ENCODE measurements around the gene LILRA6.
"Not testable (repeated sequence)": the region's sequence is repeated elsewhere in the genome, so short reads cannot be mapped to it uniquely, and the experiment has no call there.

The LILRA6 gene

DNA sequence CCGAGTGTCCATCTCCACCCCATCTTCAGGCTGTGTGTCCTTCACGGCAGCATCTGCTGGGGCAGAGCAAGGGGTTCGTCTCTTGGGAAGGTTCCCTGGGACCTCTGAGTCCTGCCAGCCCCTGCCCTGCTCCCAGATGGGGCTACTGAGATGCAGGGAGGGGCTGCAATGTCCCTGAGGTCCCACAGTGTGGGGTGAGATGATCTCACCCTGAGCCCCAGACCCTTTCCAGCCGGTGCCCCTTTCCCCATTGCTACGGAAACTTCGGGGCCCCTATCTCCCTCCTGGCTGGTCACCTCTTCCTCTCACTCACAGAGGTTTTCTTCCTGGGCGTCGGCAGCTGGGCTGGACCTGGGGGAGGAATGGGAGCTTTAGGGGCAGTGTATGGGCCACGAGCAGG lies 33.4 kb upstream of the LILRA6 start:
- no peak for DNase-seq
- Mint-ChIP-seq H3K9me3 (no peaks in the 10 kb centered on the region), H3K36me3 (no peaks in the 10 kb centered on the region), H3K27me3 (peaks cover 54% of the 10 kb centered on the region), H3K4me1 (no peaks in the 10 kb centered on the region), H3K4me3 (no peak overlapping the region), H3K27ac (no peak overlapping the region)
- CTCF ChIA-PET, result no interaction called here

DNA sequence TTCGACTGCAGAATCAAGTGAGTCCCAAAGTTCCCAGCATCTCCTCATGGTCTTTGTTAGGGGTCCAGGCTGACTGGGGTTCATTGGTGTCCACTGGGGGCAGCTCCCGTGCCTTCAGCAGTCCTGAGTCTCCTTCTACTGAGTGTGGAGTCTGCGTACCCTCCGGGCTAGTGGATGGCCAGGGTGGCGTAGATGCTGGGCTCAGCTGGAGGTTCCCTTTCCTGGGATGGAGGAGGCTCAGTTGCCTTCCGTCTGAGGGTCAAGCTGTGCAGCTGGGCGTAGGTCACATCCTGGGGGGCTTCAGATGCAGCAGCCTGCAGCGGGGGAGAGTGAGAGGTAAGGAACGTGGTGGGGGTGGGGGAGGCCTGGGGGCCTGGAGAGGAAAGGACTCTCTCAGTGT lies 31.9 kb upstream of the LILRA6 start:
- H3K4me1 Mint-ChIP-seq, DNase-seq, H3K36me3 Mint-ChIP-seq, H3K27ac Mint-ChIP-seq, H3K4me3 Mint-ChIP-seq, CTCF ChIA-PET, H3K9me3 Mint-ChIP-seq: not testable (repeated sequence)
- peaks cover 42% of the 10 kb centered on the region for H3K27me3 Mint-ChIP-seq

DNA sequence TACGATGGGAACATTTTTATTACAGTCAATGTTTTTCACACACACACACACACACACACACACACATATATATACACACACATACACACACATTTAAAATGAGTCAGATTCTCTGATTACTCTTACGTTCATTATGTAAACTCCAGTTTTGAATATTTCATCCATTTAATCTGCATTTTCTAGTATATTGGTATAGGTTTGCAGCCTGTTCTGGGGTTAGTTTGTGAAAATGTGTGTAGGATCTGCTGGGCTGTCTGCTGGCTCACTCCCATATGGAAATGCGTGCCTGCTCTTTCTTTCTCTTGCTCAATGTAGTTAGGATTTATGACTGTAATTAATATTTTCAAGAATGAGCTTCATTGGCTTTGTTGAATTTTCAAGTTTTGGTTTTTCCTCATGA lies 31.2 kb upstream of the LILRA6 start:
- CTCF ChIA-PET, result no interaction called here
- Mint-ChIP-seq H3K27me3 (peaks cover 37% of the 10 kb centered on the region), H3K36me3 (no peaks in the 10 kb centered on the region), H3K4me3 (no peak overlapping the region), H3K9me3 (no peaks in the 10 kb centered on the region), H3K4me1 (no peaks in the 10 kb centered on the region), H3K27ac (no peak overlapping the region)
- no peak for DNase-seq

DNA sequence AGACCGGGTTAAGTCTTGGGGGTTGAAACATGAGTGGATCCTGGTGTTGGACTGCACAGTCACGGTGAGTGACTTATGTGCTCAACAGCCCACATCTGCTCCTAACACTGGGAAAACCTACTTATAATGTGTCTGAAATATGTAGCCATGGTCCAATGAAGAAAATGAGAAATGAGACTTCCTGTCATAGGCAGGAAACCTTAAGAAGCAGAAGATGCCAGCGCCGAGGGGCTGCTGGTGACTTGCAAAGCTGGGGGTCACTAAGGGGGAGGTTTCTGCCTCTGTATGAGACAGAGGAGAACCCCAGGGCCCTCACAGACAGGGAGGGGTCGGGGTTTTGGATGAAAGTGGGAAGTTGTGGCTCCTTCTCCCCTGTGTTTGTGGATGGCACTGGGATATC lies 29.6 kb upstream of the LILRA6 start:
- CTCF ChIA-PET, DNase-seq, H3K4me3 Mint-ChIP-seq: not testable (repeated sequence)

DNA sequence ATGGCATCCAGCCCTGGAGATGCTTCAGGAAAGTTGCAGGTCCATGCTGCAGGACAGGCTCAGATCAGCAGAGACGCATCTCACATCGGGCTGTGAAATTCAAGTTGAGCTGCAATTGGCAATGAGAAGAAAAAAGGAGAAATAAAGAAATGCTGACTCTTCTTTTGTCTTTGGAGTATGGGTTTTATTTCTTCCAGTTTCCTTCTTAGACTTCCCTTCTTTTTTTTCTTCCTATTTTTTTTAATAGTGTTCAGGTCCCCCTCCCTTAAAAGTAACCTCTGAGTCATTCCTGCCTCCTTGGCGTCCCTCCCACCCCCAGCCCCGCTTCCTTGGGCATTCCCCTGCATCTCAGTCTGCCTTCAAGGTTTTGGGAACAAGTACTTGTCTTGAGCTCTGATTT lies 29.0 kb upstream of the LILRA6 start:
- H3K36me3 Mint-ChIP-seq, H3K4me3 Mint-ChIP-seq, H3K9me3 Mint-ChIP-seq, H3K27ac Mint-ChIP-seq, DNase-seq, H3K4me1 Mint-ChIP-seq, CTCF ChIA-PET: not testable (repeated sequence)
- H3K27me3 Mint-ChIP-seq, result peaks cover 44% of the 10 kb centered on the region

More for the DNA sequence above, 29.6 kb upstream of the LILRA6 start:
- peaks cover 39% of the 10 kb centered on the region for H3K27me3 Mint-ChIP-seq
- not testable (repeated sequence) for H3K27ac Mint-ChIP-seq, H3K9me3 Mint-ChIP-seq, H3K36me3 Mint-ChIP-seq, H3K4me1 Mint-ChIP-seq

DNA sequence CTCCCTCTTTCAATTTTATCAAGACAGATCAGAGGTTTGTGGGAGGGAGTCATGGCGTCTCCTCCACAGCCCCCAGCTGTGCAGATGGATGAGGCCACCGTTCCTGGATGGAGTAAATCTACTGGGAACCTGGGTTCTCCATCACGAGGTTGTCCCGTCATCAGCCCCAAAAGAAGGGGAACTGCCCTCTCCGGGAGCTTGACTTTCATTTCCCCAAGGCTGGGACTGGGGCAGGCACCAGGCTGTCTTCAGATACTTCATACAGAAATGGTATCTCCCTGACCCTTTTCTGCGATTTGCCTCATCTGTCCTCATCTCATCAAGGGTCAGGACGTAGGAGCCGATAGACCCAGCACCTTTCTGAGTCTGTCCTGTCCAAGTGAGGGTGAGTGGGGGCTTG lies 28.5 kb upstream of the LILRA6 start:
- Mint-ChIP-seq H3K9me3 (no peaks in the 10 kb centered on the region), H3K4me1 (no peaks in the 10 kb centered on the region), H3K27ac (no peak overlapping the region), H3K27me3 (peaks cover 45% of the 10 kb centered on the region), H3K4me3 (no peak overlapping the region), H3K36me3 (no peaks in the 10 kb centered on the region)
- CTCF ChIA-PET, result no interaction called here
- no peak for DNase-seq

DNA sequence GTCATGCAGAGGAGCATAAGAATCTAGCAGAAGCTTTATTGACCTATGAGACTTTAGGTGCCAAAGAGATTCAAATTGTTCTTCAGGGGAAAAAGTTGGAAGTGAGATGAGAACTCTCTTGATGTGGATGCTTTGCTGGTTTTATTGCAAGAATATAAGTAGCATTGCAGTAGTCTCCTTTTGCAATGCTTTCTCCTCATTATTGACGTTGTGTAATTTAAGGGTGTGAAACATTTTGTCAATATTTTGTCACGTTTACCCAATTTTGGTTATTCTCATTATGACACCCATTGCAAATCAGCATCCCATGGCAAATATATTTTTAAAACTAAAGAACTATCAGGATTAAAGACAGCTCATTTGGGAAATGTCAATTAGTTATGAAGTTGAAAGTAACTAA lies 26.3 kb upstream of the LILRA6 start:
- DNase-seq, result no peak
- no peaks in the 10 kb centered on the region for H3K9me3 Mint-ChIP-seq
- H3K4me3 Mint-ChIP-seq, result no peak overlapping the region
- H3K4me1 Mint-ChIP-seq, result no peaks in the 10 kb centered on the region
- H3K27me3 Mint-ChIP-seq, result peaks cover 42% of the 10 kb centered on the region
- no peak overlapping the region for H3K27ac Mint-ChIP-seq
- CTCF ChIA-PET, result interaction anchor here (1.2 to 1.9 kb wide), 2 partner anchors 9 to 39 kb away, joined by 3 to 6 read pairs; no protein-coding TSS in a partner anchor
- H3K36me3 Mint-ChIP-seq, result no peaks in the 10 kb centered on the region

DNA sequence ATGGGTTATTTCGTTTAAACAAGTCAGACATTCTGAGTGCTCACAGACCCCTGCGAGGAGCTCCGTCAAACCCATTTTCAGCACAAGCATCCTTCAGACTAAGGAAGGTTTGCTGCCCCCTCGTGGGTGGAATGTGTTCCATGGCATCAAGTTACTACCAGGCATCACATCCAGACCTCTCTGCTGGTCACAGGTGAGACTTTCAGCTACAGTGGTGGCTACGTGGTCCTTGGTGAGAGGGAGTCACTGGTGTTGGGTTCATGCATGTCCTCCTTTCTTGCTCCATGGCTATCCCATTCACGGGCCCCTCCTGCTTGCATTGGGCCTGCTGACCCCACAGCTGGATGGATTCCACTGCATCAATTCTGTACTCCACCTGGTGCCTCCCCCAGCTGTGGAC lies 23.5 kb upstream of the LILRA6 start:
- Mint-ChIP-seq H3K9me3 (no peaks in the 10 kb centered on the region), H3K4me3 (no peak overlapping the region), H3K36me3 (no peaks in the 10 kb centered on the region), H3K27ac (no peak overlapping the region), H3K4me1 (no peaks in the 10 kb centered on the region), H3K27me3 (peaks cover 27% of the 10 kb centered on the region)
- CTCF ChIA-PET, result interaction anchor here (0.9 to 3.3 kb wide), 18 partner anchors 9 to 126 kb away, joined by 3 to 16 read pairs (median 5); partner anchors contain the start of genes LENG1, LILRB5 and TMC4
- DNase-seq, result peak; percentile 84

DNA sequence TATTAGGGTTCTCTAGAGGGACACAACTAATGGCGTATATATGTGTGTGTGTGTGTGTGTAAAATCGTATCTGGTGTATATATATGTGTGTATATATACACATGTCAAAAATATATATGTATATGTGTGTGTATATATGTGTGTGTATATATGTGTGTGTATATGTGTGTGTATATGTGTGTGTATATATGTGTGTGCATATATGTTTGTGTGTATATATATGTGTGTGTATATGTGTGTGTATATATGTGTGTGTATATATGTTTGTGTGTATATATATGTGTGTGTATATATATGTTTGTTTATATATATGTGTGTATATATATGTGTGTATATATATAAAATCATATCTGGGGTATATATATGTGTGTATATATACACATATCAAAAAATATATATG lies 19.9 kb upstream of the LILRA6 start:
- H3K36me3 Mint-ChIP-seq, result no peaks in the 10 kb centered on the region
- H3K4me1 Mint-ChIP-seq, result no peaks in the 10 kb centered on the region
- no peaks in the 10 kb centered on the region for H3K9me3 Mint-ChIP-seq
- CTCF ChIA-PET, result interaction anchor here (0.6 kb wide), 1 partner anchor 50 kb away, joined by 4 read pairs; no protein-coding TSS in a partner anchor
- no peak for DNase-seq
- H3K4me3 Mint-ChIP-seq, result no peak overlapping the region
- peaks cover 38% of the 10 kb centered on the region for H3K27me3 Mint-ChIP-seq
- H3K27ac Mint-ChIP-seq, result no peak overlapping the region

DNA sequence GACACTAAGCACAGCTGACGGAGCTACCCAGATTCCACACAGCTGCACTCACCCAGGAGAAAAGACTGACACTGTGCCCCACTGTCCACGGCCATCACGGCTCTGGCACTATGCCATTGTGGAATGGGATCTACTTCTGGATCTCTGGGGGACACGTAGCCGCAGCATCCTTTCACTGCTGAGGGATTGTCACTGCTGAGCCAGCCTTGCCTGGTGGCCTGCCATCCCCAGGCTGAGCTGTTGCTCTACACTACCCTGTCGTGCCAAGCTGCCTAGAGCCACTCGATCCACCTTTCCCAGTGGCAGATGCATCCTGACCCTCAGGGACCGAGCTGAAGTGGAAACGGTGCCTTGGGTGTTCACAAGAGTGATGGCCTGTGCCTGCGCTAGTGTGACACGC lies 19.5 kb upstream of the LILRA6 start:
- H3K27me3 Mint-ChIP-seq, result peaks cover 41% of the 10 kb centered on the region
- CTCF ChIA-PET, result interaction anchor here (0.6 kb wide), 1 partner anchor 50 kb away, joined by 4 read pairs; no protein-coding TSS in a partner anchor

DNA sequence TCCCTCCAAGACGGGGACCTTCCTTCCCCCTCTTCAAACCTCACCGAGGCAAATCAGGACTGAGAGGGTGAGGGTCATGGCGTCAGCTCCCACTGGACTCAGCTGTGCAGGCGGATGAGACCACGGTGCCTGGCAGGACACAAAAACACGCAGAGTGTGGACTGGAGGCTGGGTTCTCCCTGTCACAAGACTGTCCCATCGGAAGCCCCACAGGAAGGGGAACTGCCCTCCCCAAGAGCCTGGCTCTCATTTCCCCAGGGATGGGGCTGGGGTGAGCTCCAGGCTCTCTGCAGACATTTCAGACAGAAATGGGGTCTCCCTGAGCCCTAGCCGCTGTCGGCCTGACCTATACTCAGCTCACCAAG lies 14.5 kb upstream of the LILRA6 start, which contains the start of gene LILRB5:
Gene LILRB5, minus strand, starts transcription at position 158 of the 365 bp plus-strand sequence. Its CDS starts 80 bp downstream, at position 78.
- H3K36me3 Mint-ChIP-seq, result no peaks in the 10 kb centered on the region
- H3K4me3 Mint-ChIP-seq, result no peak within 1 kb of the TSS
- no peaks in the 10 kb centered on the region for H3K4me1 Mint-ChIP-seq
- no peaks in the 10 kb centered on the region for H3K9me3 Mint-ChIP-seq
- peaks cover 49% of the 10 kb centered on the region for H3K27me3 Mint-ChIP-seq
- H3K27ac Mint-ChIP-seq, result no peak within 1 kb of the TSS
- DNase-seq, result no peak
- CTCF ChIA-PET, result interaction anchor here (0.8 to 2.1 kb wide), 2 partner anchors 9 to 1383 kb away, joined by 3 to 8 read pairs; no protein-coding TSS in a partner anchor

More for the DNA sequence above, 19.5 kb upstream of the LILRA6 start:
- Mint-ChIP-seq H3K4me1 (no peaks in the 10 kb centered on the region), H3K4me3 (no peak overlapping the region), H3K9me3 (no peaks in the 10 kb centered on the region), H3K27ac (no peak overlapping the region), H3K36me3 (no peaks in the 10 kb centered on the region)
- no peak for DNase-seq

DNA sequence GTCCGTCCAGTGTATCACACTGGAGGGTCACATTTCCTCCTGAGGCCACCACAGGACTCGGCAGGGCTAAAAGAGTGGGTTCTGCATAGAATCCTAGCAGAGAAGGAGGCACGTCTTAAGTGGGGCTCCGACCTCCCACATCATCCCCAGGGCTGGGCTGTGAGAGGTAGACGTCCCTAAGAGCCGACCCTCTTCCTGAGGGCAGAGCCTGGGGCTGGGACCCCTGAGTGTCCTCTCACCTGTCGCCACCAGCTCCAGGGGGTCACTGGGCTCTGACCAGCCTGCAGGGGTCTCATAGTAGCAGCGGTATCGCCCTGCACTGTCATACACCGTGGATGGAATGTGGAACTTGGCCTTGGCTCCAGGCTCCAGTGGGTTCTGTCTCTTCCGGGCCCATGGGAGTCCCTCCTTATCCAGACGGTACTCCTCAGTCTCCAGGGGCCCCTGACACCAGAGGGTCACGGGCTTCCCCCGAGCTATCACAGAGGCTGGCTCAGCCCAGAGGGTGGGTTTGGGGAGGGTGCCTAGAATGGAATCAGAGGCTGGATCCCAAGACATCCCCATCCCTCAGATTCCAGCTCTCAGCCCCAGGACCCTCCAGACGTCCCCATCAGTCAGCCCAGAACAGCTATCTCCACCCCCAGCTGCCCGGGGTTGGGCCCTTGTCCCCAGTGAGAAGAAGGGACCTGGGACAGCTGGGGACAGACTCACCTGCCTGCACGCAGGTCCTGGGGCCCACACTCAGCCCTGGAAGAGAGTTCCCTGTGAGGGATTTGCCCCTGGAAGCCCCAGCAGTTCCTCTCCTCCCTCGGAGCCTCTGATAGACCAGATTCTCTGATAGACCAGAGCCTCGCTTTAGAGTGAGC lies 13.9 kb upstream of the LILRA6 start:
- Mint-ChIP-seq H3K36me3 (no peaks in the 10 kb centered on the region), H3K9me3 (no peaks in the 10 kb centered on the region), H3K27ac (no peak overlapping the region), H3K27me3 (peaks cover 55% of the 10 kb centered on the region), H3K4me3 (no peak overlapping the region), H3K4me1 (no peaks in the 10 kb centered on the region)
- DNase-seq, result no peak
- CTCF ChIA-PET, result interaction anchor here (0.8 to 2.1 kb wide), 2 partner anchors 10 to 1384 kb away, joined by 3 to 8 read pairs; no protein-coding TSS in a partner anchor

DNA sequence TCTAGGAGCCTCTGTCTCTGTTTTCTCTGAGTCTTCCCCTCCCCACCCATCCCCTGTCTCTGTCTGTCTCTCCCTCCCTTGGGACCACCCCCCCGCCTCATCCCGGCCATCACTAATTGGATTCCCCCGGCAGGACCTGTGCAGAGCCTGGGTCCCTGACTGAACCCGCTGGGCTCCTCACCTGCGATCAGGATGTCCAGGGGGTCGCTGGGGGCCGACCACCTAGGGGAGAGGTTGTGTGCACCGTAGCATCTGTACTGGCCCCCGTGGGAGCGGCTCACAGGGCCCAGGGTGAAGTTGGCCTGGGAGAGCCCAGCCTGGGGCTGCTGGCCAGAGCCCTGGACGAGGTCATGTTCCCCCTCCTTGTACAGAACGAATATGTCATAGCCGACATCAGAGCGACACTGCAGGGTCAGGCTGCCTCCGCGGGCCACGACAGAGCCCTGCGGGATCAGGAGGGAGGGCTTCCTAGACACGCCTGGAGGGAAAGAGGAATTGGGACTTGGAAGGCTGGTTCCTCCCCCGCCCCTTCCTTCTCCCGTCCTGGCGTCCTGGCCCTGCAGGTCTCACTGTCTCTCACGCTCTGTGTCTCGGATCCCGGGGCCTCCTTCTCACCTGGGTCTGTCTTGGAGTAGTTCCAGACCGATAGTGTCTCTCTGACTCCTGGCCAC lies 12.7 kb upstream of the LILRA6 start:
- Mint-ChIP-seq H3K4me3 (no peak overlapping the region), H3K27me3 (peaks cover 60% of the 10 kb centered on the region), H3K36me3 (no peaks in the 10 kb centered on the region), H3K4me1 (no peaks in the 10 kb centered on the region), H3K9me3 (no peaks in the 10 kb centered on the region), H3K27ac (no peak overlapping the region)
- DNase-seq, result no peak
- CTCF ChIA-PET, result no interaction called here

DNA sequence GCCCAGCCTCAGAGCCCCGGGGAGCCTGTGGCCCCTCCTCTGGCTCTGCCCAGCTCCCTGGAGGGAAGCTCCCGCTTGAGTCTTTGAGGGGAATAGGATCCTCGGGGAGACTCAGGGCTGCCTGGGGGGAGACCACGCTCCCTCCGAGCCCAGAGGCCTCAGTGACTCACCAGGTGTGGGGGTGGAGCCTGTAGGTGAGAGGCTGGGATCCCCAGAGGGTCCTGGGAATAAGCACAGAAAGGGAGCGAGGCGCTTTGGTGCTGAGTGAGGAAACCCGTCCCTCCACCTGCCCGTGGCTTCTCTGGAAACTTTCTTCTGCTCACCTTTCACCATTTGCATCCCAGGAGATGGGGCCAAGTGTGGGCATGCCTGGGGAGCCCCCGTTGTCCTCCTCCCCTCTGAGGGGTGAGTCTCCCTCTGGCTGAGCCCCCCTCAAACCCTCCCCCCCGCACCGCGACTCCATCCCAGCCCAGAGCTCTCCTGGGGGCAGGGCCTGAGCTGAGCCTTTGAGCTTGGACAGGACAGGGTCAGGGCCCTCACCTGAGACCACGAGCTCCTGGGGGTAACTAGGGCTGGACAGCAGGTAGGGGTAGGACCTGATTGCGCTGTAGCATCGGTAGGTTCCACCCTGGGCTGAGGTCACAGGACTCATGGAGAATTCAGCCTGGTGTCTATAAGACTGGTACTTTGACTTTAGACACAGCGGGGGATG lies 11.8 kb upstream of the LILRA6 start:
- H3K4me3 Mint-ChIP-seq, result no peak overlapping the region
- peaks cover 54% of the 10 kb centered on the region for H3K27me3 Mint-ChIP-seq
- CTCF ChIA-PET, result no interaction called here
- H3K4me1 Mint-ChIP-seq, result no peaks in the 10 kb centered on the region
- no peak overlapping the region for H3K27ac Mint-ChIP-seq
- no peak for DNase-seq
- no peaks in the 10 kb centered on the region for H3K9me3 Mint-ChIP-seq
- H3K36me3 Mint-ChIP-seq, result no peaks in the 10 kb centered on the region
